AG09319 (cell line): ENCODE results near the gene LITAFD.

ENCODE experiments used
- DNase-seq: peaks from one replicate; pipeline ENCODE4 v3.0.0-alpha.2; 2010; ENCODE audit warnings: low read depth; ENCODE audit errors: extremely low read depth
- TF ChIP-seq, protein P1 (sequence below): IDR thresholded peaks from 2 replicates; pipeline ENCODE4 v1.5.1; 2011; ENCODE audit warnings: low read depth, mild to moderate bottlenecking, inconsistent platforms, low read length, moderate library complexity

LITAFD gene

DNA sequence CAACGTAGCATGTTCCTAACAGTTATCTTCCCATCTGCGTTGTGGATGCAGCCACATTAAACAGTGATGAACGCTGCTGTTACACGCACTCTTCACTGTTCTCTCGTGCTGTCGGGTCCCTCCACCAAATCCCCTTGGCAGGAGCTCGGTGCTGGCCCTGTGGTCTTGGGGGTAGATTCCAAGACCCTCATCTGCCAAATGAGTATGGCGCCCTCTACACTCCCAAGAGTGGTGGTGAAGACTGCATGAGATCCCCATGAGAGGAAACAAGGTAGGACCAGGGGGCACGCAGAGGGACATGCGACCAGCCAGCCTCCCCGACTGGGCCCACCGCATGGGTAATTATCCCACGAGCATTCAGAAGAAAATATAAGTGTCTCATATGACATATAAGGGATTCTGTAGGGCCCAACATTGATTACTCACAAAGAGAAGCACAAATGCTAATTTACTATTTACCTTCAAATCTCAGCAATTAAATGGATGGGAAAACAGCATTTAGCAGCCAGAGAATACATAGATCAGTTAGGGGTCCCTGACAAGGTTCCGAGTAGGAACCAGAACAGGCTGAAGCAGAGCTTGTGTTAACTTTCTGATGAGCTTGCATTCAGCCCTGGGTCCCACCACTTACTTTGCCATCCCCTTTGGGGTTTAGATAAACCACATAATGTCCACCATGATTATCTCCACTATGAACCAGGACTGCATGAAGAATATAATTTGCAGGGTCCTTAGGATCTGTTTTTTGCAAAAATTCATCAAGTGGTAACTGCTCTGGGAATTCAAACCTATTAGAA lies 23.8 kb downstream of the LITAFD start:
- TF ChIP-seq, protein P1, sequence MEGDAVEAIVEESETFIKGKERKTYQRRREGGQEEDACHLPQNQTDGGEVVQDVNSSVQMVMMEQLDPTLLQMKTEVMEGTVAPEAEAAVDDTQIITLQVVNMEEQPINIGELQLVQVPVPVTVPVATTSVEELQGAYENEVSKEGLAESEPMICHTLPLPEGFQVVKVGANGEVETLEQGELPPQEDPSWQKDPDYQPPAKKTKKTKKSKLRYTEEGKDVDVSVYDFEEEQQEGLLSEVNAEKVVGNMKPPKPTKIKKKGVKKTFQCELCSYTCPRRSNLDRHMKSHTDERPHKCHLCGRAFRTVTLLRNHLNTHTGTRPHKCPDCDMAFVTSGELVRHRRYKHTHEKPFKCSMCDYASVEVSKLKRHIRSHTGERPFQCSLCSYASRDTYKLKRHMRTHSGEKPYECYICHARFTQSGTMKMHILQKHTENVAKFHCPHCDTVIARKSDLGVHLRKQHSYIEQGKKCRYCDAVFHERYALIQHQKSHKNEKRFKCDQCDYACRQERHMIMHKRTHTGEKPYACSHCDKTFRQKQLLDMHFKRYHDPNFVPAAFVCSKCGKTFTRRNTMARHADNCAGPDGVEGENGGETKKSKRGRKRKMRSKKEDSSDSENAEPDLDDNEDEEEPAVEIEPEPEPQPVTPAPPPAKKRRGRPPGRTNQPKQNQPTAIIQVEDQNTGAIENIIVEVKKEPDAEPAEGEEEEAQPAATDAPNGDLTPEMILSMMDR = peak; percentile 26
- DNase-seq = no peak

DNA sequence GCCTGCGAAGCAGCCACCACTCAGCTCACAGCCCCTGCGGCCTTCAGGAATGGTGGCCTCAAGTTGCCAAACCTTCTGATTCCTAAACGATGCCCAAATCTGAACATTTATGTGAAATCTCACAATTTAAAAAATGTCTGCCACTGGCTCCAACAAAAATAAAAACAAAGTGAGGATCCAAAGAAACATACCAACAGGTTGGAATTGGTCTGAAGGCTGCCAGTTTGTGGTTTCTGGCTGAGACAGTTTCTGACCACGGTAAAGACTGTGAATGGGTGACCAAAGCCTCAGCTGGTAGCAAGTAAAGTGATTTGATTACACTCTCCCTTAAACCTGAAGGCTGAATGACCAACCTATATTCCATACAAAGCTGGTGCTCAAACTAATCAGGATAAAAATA lies 24.9 kb downstream of the LITAFD start:
- TF ChIP-seq, protein P1 = no peak
- no peak for DNase-seq

DNA sequence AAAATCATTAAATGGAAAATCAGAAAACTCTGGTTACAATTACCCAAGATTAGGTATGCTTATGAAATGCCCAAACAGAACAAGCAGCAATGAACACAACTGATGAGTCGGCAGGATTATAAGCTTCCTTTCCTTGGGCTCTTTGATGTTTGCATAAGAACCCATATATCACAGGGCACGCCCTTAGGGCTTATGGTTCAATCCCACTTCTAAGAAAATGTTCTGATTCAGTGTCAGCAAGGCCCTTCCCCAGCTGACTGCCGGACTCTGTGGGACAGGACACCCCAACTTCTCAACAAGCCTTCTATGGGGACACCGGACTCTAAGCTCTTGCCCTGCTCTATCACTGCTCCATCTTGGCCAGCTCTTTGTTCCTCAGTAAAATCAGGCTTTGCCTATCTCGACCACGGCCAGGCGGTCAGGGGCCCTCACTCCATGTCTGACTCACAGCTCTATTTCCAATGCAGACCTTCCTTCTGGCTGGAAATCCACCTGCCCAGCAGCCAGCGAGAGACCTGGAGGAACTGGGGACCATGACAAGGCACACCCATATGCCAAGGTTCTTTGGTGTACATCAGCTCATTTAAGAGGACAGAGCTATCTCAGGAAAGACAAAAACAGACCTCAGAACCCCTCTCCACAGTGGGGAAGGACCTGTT lies 26.8 kb downstream of the LITAFD start:
- TF ChIP-seq, protein P1 = no peak
- DNase-seq = no peak

DNA sequence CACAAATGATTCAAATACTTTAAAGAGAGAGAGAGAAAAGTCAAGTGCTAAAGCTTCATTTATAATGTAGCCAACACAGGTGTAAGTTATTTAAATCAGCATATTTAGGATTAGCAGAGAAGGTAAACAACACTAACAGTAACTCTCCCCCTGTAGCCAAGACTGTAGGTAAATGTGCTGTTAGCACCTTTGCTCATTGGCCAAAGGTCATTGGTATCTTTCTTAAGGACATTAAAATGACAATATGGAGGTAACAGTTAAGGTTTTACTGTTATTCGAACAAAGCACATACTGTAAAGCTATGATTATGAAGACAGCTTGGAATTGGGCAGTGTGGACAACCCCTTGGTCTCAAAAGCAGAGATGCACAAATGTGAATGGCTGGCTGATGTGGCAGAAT lies 28.7 kb downstream of the LITAFD start:
- TF ChIP-seq, protein P1 = no peak
- no peak for DNase-seq

DNA sequence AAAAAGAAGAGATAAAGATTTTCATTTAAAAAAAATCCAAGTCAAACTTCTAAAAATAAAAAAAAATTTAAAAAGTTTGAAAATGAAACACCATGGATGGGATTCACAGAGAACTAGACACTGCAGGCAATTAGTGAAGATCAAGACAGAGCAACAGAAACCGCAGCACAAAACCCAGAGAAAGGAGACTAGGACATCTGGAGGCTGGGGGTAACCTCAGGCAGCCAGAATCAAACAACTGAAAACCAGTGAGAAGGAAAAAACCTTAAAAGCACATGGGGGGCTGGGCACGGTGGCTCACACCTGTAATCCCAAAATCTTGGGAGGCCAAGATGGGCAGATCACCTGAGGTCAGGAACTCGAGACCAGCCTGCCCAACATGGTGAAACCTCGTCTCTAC lies 30.6 kb downstream of the LITAFD start:
- DNase-seq = no peak
- TF ChIP-seq, protein P1 = no peak

DNA sequence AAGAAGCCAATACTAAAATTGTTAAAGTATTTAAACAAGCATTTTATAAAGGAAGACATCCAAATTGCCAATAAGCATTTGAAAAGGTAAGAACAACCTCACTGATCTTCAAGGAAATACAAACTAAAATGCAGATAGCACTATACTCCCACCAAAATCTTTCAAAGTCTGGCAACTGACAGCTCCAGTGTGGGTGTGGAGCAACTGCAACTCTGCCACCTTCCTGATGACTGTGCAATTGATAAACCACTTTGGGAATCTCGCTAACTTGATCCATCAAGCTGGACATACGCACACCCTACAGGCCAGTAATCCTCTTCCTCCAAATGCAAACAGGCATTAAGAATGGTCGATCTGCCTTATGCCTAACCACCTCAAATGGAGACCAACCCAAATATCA lies 31.9 kb downstream of the LITAFD start:
- DNase-seq = no peak
- TF ChIP-seq, protein P1 = no peak

DNA sequence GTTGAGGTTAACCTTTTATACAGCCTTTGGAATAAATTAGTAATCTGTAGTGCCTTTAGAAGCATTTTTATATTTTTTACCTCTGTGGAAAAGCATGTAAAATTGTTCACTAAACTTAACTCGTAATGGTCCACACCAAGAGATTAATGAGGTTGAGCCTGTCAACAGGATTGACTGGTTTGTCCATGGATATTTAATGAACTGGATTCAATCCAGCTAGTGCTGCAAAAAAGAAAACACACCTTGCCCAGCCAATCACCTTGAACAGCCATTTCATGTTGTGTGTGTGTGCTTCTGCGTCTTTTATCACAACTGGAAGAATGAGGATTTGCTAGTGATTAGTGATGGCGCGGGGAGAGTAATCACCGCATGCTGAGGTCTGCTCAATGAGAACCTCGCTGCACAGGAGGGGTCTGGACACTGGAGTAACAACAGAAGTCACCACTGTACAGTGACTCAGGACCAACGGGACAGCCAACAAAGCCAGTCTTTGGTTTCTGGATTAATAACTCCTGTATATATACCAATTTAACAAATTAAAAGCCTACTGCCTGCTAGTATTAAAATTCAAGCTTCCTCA lies 33.7 kb downstream of the LITAFD start:
- TF ChIP-seq, protein P1 = no peak
- DNase-seq = no peak
